GM19452 (cell line): ENCODE data around the gene THBD.

Source experiments
- ATAC-seq: cut with Tn5 transposase; IDR thresholded peaks from one replicate; pipeline ENCODE4 v1.9.1; 2021; ENCODE audit not compliant: unreplicated experiment

The THBD gene

DNA sequence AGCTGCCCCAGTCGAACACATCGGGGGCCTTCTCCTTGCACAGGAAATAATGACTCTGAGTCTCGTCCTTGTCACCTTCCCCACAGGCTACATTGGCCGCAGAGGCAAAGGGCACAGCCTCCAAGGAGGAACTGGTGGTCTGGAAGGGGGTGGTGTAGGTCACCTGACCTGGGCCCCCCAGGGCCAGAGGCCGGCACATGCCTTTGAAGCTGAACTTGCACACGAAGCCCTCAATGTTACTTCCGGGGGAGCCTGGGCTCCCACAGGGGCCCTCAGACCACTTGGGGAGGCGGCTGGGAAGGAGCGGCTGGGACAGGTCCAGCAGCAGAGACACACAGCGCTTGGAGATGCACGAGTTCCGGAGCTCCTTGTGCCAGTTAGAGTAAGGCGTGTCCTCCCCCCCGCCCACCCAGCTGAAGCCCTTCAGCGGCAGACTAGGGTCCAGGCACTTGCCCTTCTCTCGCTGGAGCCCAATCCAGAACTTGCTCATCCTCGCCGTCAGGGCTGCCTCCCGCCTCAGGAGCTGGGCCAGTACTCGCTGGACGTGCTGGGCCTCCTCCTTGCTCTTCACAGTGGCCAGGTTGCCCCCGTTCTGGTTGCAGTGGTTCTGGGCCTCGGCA, 36.1 kb upstream of the THBD start:
- ATAC-seq: no peak

DNA sequence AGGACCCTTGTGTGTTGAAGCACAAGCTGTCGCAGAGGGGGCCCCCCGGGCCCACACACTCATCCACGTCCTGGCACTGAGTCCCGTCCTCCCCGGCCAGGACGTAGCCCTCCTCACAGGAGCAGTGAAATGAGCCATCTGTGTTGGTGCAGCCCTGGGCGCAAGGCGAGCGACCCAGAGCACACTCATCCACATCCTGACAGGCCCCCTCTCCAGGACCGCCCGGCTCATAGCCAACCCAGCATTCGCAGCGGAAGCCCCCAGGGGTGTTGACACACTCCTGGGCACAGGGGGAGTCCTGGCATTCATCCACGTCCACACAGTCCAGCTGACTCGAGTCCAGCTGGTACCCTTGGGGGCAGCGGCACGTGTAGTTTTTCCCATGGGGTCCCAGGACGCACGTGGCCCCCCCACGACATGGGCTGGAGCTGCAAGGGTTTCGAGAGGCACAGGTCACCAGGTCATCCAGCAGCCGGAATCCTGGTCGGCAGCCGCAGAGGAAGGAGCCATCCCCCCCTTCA, 35.4 kb upstream of the THBD start:
- ATAC-seq: no peak

DNA sequence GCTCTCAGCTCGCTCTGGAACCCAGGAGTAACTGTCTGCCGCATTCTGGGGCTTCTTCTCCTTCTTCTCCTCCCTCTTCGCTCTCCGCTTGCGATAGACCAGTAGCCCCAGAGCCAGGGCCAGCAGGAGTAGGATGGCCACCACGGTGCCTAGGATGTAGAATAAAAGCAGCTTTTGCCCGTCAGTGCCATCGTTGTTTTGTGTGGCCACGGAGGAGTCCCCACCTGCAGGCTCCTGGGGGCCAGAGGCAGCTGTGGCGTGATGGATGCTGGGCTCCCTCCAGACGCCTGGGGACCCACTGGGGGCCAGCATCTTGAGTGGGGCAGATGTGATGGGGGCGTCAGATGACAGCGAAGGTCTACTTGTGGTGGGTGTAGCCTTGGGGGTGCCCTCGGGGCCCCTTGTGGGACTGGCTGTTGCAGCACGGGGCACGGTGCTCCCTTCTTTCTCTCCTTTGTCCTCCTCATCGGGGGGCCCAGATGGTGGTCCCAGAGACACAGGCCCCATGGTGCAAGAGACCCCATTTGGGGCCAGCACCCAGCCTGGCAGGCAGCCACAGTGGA, 34.9 kb upstream of the THBD start:
- no peak for ATAC-seq

DNA sequence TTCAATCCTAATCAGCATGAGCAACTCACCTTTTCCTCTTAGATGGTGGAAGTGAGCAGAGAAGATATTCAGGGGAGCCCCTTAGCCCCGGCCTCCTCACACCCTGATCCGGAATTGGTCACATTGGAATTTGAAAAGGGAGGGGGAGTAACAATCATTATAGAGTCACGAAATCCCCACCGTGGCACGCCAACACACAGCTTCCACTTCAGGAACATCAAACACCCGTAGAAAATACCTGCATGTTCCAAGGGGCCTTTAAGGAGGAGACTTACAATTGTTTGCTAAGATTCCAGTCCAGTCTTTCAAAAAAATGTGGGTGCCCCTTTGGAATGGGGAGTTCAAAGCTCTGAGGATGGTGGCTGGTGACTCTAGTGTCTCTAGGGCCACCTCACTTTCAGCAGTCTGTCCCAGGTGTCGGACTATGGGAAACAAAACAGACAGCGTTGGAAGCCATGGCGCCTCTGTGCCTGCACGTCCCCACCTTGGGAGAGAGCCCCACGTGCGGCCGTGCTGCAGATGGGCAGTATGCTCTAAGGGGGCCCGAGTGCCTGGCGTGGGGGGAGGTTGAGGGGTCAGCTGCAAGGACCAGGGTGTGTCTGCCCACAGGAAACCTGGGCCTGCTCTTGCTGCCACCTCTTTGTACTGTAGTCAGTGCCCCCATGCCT, 34.2 kb upstream of the THBD start:
- ATAC-seq: no peak

DNA sequence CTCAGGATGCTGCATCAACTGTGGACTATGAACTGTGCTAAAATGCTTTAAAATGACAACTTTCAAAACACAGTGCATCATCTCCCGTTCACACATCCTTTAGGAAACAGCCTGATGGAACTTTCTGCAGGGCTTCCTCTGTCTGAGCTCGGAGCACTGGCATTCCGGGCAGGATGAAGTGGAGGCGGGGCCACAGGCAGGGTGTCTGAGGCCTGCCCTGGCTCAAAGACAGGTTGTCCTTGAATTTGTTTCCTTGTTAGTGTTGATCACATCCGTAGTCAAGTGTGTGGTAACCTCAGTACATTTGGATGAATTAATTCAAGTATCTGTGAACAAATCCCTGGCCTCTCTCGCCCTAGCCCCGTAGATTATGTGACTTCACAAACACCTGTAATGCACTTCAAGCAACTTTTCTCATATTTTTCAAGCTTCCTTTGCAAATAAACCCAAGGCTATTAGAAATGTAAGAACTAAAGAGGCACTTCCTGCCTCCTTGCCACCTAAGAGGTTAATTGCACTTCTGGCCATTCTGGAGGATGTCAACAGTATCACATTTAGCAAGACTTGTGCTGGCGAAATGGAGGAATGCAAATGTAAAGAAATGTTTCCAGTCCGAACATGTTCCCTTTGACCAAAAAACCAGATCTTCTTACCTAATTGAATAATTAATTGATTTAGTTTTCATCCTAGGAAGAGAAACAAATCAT, 33.5 kb upstream of the THBD start:
- ATAC-seq: no peak

DNA sequence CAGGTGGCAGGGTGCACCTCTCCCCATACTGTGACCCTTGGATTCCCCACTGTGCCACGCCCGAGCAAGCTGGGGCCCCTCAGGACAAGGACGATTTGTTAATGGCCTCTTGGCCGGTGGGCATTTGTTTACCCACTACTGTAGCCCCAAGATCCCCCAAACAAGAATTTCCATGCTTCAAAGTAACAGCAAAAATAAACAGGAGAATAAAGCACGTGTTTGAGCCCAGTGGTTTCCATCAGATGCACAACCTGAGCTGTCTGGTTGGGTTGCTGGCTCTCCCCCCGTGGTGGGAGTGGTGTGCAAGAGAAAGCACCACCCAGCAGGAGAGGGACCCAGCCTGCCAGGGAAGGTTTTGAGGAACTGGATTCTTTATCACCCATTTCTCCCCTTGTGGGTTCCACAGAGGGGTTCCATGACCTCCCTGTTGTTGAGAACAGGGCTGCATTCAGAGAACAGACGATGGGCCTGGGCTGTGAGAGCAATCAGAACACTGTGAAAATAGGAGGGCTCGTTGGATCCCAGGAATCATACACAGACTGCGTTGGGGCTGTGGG, 31.9 kb upstream of the THBD start:
- no peak for ATAC-seq

DNA sequence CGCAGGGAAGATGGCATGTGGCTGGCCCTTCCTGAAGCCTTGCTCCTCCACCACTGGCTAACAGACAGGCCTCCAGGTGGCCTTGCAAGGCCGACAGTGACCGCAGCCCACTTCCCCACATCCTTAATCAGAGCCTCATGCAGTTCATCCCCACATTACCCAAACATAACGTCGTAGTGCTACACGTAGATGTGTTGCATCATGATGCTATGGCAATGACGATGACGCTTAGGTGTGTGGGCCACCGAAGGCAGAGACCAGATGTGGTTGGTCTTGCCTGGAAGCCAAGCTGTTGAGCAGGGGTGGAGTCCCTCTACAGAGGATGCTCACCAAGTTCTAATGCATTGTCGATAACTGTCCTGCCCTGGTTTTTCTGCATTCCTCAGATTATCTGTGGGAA, 31.0 kb upstream of the THBD start:
- no peak for ATAC-seq

GRCh38 chr20:23079926-23080325, 30.5 kb upstream of the THBD start:
- ATAC-seq: no peak

- no peak for ATAC-seq
Measured at GRCh38 chr20:23079016-23079351, 29.5 kb upstream of the THBD start.

DNA sequence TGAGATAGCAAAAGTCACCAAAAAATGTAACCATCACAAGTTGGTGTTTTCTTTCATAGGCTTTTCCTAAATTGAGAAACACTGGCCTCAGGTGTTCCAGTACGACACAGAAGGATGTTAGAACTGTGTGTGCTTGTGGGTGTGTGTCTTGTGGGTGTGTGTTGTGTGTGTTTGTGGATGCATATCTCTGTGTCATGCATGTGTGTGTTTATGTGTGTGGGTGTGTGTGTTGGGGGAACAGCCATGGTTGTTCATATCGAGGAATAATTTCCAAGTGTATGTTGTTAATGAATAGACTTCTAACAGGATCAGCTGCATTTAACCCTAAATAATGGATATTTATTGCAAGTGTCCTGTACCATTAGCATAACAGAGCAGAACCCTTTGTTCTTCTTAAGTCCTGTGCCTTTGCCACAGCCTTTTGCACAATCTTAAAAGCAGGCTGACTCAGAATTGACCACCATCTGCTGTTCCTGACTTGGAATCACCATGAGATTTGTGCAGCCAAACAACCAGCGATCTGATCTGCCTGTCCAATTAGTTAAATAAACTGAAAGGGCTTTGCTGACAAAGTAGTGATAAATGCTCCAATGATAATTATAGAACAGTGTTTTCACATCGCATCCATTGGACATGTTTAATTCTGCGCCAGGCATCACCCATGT, 29.0 kb upstream of the THBD start:
- ATAC-seq: no peak

GRCh38 chr20:23077277-23077676, 27.8 kb upstream of the THBD start:
- ATAC-seq: no peak

- ATAC-seq: no peak
Measured at GRCh38 chr20:23074052-23074451, 24.6 kb upstream of the THBD start.

- no peak for ATAC-seq
Measured at GRCh38 chr20:23072892-23073586, 23.6 kb upstream of the THBD start.

- no peak for ATAC-seq
Measured at GRCh38 chr20:23071996-23072395, 22.5 kb upstream of the THBD start.

GRCh38 chr20:23071398-23071797, 21.9 kb upstream of the THBD start:
- ATAC-seq: no peak

DNA sequence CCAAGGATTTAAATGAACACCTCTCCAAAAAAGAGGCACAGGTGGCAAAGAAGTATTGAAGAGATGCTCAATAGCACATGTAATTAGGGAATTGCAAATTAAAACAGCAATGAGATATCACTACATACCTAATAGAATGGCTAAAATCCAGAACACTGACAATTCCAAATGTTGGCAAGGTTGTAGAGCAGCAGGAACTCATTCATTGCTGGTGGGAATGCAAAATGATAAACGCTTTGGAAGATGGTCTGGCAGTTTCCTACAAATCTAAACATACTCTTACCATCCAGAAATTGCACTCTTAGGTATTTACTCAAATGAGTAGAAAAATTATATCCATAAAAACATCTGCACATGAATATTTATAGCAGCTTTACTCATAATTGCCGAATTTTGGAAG, 19.6 kb upstream of the THBD start:
- ATAC-seq: no peak

GRCh38 chr20:23068283-23068682, 18.8 kb upstream of the THBD start:
- no peak for ATAC-seq

DNA sequence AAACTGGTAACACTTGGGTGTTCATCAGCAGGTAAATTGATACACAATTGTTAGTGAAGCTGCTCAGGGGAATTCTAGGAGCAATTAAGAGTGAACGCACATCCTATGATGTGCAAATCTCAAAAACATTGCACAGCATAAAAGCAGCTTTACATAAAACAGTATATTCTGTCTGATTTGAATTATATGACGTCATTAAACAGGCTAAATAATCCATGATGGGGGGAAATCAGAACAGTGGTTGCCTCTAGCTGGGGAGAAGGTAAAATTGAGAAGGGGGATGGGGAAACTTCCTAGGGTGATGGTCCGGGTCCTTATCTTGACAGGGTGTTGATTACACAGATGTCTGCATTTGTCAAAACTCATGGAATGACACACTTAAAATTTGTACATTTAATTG, 17.3 kb upstream of the THBD start:
- ATAC-seq: no peak

GRCh38 chr20:23065266-23066201, 16.1 kb upstream of the THBD start:
- ATAC-seq: no peak
